GM12801 (cell line): ENCODE data around the gene SLC6A5.

Source experiments
- CTCF ChIP-seq: IDR thresholded peaks from one replicate; pipeline ENCODE4 v1.5.1; 2011; ENCODE audit warnings: control low read depth; ENCODE audit not compliant: insufficient read length; ENCODE audit errors: extremely low read depth

Gene SLC6A5

GRCh38 chr11:20609727-20610707, 10.6 kb downstream of the SLC6A5 start:
- no peak for TF ChIP-seq CTCF

DNA sequence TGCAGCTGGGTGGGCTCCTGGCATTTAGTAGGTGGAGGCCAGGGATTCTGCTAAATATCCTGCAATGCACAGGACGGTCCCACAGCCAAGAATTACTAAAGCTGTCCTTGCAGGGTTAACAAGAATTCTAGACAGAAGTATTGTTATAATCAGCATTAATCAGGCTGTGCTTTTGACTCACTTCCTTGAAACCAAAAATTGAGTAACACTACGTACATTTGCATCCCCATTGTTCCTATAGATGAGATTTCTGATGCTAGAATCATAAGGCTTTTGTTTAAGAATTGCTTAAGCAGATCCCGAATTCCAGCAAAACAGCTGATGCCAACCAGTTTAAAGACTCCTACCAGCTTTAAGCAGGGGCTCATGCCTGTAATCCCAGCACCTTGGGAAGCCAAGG, 11.4 kb downstream of the SLC6A5 start:
- no peak for TF ChIP-seq CTCF

GRCh38 chr11:20611445-20611844, 12.0 kb downstream of the SLC6A5 start:
- no peak for TF ChIP-seq CTCF

- TF ChIP-seq CTCF, result no peak
Observed at GRCh38 chr11:20611892-20612291, 12.5 kb downstream of the SLC6A5 start.

DNA sequence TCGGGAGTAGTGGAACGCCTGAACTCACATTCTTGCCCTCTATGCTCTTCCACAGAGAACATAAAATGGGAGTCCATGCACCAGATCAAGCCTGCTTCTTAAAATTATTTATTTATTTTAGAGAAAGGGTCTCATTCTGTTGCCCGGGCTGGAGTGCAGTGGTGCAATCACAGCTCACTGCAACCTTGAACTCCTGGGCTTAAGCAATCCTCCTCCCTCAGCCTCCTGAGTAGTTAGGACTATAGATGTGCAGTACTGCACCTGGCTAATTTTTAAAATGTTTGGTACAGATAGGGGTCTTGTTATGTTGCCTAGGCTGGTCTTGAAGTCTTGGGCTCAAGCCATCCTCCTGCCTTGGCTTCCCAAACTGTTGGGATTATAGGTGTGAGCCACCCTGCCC, 13.0 kb downstream of the SLC6A5 start:
- no peak for TF ChIP-seq CTCF

DNA sequence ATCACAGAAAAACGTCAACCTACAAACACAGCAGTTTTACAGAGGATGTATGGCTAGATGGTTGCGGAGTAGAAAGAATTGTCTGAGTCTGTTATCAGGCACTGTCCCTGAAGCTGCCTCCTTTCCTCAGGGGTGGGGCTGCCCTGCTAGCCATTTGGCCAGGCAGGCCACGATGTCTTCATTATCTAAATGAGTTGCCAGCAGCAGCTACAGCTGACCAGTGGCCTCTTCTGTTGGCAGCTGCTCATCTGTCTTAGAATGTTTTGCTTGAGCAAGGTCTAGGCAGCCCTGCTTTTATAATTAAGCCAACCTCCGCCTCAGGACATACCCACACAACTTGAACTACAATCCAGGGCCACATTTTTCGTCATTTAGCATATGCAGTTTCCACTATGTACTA, 17.5 kb downstream of the SLC6A5 start:
- no peak for TF ChIP-seq CTCF

GRCh38 chr11:20617346-20618005, 18.1 kb downstream of the SLC6A5 start:
- TF ChIP-seq CTCF, result no peak
